Gastroesophageal sphincter (tissue), 3 donors: Measurements from ENCODE around the gene AACS.

Source experiments
- POLR2A ChIP-seq, 2 donors: fragments of 450-650 bp; IDR thresholded peaks; one replicate each; pipeline ENCODE4 v1.6.1; 2017; ENCODE audit warnings: antibody characterized with exemption in 2 of 2, mild to moderate bottlenecking in 2 of 2, moderate library complexity in 1 of 2
- TF ChIP-seq, protein P1 (sequence below), 4 experiments: fragments of 200-600 bp in 2 of 4; fragments of 450-650 bp in 2 of 4; sonication (generic) in 1 of 4; IDR thresholded peaks; one replicate each; pipeline ENCODE4 v1.5.1; 2017 to 2019; ENCODE audit warnings: antibody characterized with exemption in 4 of 4, mild to moderate bottlenecking in 2 of 4, moderate library complexity in 2 of 4

DNA sequence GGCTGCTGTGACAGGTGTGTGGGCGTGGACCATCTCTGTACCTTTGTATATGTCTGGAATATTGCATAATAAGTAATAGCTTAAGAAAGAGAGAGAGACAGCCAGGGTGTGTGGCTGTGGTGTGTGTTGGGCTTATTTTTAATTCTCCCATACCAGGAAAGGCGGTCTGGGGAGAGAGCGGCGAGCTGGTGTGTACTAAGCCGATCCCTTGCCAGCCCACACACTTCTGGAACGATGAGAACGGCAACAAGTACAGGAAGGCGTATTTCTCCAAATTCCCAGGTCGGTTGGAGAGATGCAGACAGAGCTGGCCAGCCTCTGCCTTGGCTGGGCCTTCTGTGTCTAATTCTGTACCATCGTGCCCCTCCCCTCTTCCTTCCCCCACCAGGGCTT lies 63.9 kb downstream of the AACS start:
- TF ChIP-seq, protein P1, sequence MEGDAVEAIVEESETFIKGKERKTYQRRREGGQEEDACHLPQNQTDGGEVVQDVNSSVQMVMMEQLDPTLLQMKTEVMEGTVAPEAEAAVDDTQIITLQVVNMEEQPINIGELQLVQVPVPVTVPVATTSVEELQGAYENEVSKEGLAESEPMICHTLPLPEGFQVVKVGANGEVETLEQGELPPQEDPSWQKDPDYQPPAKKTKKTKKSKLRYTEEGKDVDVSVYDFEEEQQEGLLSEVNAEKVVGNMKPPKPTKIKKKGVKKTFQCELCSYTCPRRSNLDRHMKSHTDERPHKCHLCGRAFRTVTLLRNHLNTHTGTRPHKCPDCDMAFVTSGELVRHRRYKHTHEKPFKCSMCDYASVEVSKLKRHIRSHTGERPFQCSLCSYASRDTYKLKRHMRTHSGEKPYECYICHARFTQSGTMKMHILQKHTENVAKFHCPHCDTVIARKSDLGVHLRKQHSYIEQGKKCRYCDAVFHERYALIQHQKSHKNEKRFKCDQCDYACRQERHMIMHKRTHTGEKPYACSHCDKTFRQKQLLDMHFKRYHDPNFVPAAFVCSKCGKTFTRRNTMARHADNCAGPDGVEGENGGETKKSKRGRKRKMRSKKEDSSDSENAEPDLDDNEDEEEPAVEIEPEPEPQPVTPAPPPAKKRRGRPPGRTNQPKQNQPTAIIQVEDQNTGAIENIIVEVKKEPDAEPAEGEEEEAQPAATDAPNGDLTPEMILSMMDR (IDR thresholded peaks at IDR 0.05), result no peak
- no peak for TF ChIP-seq POLR2A (IDR thresholded peaks at IDR 0.05)
